HFFc6 (cell line): ENCODE measurements around the gene GID8. TPM values are rescaled to one million over a fixed set of nuclear protein-coding genes. Genes with fewer than 3 reads are reported as not detected.

ENCODE experiments used
- DNase-seq: peaks from one replicate; pipeline ENCODE4 v3.0.0-alpha.2; 2018
- H3K27ac Mint-ChIP-seq: 2 replicates; pipeline ENCODE4 v1.8.0; 2020; ENCODE audit warnings: mild to moderate bottlenecking, mixed read lengths
- H3K27me3 Mint-ChIP-seq: 2 replicates; pipeline ENCODE4 v1.8.0; 2021; ENCODE audit warnings: mild to moderate bottlenecking, moderate library complexity, mixed read lengths; ENCODE audit not compliant: insufficient read depth
- H3K36me3 Mint-ChIP-seq: 2 replicates; pipeline ENCODE4 v1.8.0; 2021; ENCODE audit warnings: low read depth, mixed read lengths
- H3K4me1 Mint-ChIP-seq: 2 replicates; pipeline ENCODE4 v1.8.0; 2020; ENCODE audit warnings: low read depth, mixed read lengths
- H3K4me3 Mint-ChIP-seq: 2 replicates; pipeline ENCODE4 v1.8.0; 2020; ENCODE audit warnings: mild to moderate bottlenecking, moderate library complexity, mixed read lengths
- H3K9me3 Mint-ChIP-seq: 2 replicates; pipeline ENCODE4 v1.8.0; 2020; ENCODE audit warnings: mild to moderate bottlenecking, mixed read lengths
- total RNA-seq, 6 experiments: library from RNA; stranded (reverse); fragmentation: NEBNext Ultra II Directional; extraction: Animal tissue kit (Norgen Biotek cat#: 25700); gene quantifications; 2 replicates in 1 of 6; 3 replicates in 5 of 6; pipeline ENCODE4 v1.2.3, GENCODE V29; 2021
- TF ChIP-seq, protein P1 (sequence below): fragments of 200-600 bp; sonication (generic); IDR thresholded peaks from 2 replicates; pipeline ENCODE4 v1.5.0; 2021; ENCODE audit warnings: antibody characterized with exemption, mild to moderate bottlenecking

Gene GID8
- total RNA-seq, 6 experiments from 2014 or later = 19.1 to 26.9 (median 22.6) TPM

DNA sequence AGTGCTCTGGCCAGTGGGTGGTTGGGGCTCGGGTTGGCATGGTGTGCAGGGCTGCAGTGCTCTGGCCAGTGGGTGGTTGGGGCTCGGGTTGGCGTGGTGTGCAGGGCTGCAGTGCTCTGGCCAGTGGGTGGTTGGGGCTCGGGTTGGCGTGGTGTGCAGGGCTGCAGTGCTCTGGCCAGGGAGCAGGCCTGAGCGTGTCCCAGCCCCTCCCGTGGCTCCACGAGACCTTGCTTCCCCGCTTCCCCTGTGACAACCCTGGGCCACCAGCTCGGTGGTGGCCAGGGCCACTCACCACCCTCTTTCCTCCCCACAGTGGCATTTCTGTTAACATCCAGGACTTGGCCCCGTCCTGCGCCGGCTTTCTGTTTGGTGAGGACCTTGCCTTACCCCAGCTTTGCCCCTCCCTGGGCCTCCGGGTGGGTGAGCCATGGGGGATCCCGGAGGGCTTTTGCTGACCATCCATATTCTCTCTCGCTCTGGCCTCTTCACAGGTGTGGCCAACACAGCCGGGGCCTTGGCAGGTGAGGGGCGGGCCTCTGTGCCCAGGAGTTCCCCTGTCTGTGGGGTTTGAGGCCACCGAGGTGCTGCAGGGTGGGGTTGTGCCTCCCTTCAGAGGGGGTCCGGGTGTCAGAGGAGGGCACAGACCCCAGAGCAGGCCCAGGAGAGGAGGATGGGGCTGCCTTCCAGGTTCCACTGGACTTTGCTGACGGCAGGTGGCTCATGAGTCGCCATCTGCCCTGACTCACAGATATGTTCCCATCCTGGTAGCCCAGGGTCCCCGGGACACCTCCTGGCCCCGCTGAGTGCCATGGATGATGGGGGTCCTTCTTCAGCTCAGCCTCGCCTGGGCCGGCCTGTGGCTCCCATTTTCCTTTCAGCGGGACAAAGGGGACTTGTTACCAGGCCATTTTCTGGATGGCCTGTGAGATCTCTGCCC is 28.5 kb downstream of the GID8 start:
- Mint-ChIP-seq H3K27ac (no peak overlapping the region), H3K4me1 (no peaks in the 10 kb centered on the region)
- TF ChIP-seq, protein P1, sequence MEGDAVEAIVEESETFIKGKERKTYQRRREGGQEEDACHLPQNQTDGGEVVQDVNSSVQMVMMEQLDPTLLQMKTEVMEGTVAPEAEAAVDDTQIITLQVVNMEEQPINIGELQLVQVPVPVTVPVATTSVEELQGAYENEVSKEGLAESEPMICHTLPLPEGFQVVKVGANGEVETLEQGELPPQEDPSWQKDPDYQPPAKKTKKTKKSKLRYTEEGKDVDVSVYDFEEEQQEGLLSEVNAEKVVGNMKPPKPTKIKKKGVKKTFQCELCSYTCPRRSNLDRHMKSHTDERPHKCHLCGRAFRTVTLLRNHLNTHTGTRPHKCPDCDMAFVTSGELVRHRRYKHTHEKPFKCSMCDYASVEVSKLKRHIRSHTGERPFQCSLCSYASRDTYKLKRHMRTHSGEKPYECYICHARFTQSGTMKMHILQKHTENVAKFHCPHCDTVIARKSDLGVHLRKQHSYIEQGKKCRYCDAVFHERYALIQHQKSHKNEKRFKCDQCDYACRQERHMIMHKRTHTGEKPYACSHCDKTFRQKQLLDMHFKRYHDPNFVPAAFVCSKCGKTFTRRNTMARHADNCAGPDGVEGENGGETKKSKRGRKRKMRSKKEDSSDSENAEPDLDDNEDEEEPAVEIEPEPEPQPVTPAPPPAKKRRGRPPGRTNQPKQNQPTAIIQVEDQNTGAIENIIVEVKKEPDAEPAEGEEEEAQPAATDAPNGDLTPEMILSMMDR = no peak

GRCh38 chr20:62967149-62967501 is 29.2 kb downstream of the GID8 start:
- H3K27ac Mint-ChIP-seq = no peak overlapping the region

More for the DNA sequence above, 28.5 kb downstream of the GID8 start:
- no peaks in the 10 kb centered on the region for H3K9me3 Mint-ChIP-seq
- DNase-seq = no peak
- peaks cover 23% of the 10 kb centered on the region for H3K27me3 Mint-ChIP-seq
- H3K4me3 Mint-ChIP-seq = no peak overlapping the region
- H3K36me3 Mint-ChIP-seq = no peaks in the 10 kb centered on the region

GRCh38 chr20:62967628-62968351 is 29.8 kb downstream of the GID8 start:
- H3K4me3 Mint-ChIP-seq = no peak overlapping the region
- H3K36me3 Mint-ChIP-seq = no peaks in the 10 kb centered on the region
- DNase-seq = no peak
- no peak overlapping the region for H3K27ac Mint-ChIP-seq
- peaks cover 30% of the 10 kb centered on the region for H3K27me3 Mint-ChIP-seq
- peaks cover 8% of the 10 kb centered on the region; the same call in 1 of the 2 replicates for H3K4me1 Mint-ChIP-seq
- TF ChIP-seq, protein P1 = no peak
- no peaks in the 10 kb centered on the region for H3K9me3 Mint-ChIP-seq

More at GRCh38 chr20:62967149-62967501, 29.2 kb downstream of the GID8 start:
- H3K4me3 Mint-ChIP-seq = no peak overlapping the region
- peaks cover 26% of the 10 kb centered on the region for H3K27me3 Mint-ChIP-seq
- TF ChIP-seq, protein P1 = no peak
- H3K4me1 Mint-ChIP-seq = peaks cover 4% of the 10 kb centered on the region; the same call in 1 of the 2 replicates
- no peaks in the 10 kb centered on the region for H3K36me3 Mint-ChIP-seq
- no peak for DNase-seq
- no peaks in the 10 kb centered on the region for H3K9me3 Mint-ChIP-seq

GRCh38 chr20:62968378-62969178 is 30.6 kb downstream of the GID8 start:
- Mint-ChIP-seq H3K4me1 (peaks cover 8% of the 10 kb centered on the region; the same call in 1 of the 2 replicates), H3K9me3 (no peaks in the 10 kb centered on the region), H3K27ac (no peak overlapping the region), H3K36me3 (no peaks in the 10 kb centered on the region), H3K27me3 (peaks cover 32% of the 10 kb centered on the region), H3K4me3 (no peak overlapping the region)
- DNase-seq = no peak
- TF ChIP-seq, protein P1 = no peak

DNA sequence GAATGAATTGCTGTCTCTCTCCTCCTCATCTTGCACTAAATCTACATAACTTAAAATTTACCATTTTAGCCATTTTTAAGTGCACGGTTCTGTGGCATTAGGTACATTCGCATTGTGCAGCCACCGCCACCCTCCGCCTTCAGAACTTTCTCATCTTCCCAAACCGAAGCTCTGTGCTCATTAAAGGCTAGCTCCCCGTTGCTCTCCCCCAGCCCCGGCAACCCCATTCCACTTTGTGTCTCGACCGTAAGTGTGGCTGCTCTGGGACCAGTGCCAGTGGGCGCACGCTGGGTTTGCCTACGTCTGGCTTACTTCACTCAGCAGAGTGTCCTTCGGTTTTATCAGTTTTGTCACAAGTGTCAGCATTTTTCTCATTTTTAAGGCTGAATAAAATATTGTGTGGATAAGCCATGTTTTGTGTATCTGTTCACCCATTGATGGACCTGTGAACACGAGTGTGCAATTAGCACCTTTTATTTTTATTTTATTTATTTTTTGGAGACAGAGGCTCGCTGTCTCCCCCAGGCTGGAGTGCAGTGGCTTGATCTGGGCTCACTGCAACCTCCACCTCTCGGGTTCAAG is 31.3 kb downstream of the GID8 start:
- H3K27ac Mint-ChIP-seq = no peak overlapping the region
- H3K4me1 Mint-ChIP-seq = peaks cover 8% of the 10 kb centered on the region; the same call in 1 of the 2 replicates
- TF ChIP-seq, protein P1 = no peak
- no peak for DNase-seq
- H3K9me3 Mint-ChIP-seq = no peaks in the 10 kb centered on the region
- H3K27me3 Mint-ChIP-seq = peaks cover 35% of the 10 kb centered on the region
- no peak overlapping the region for H3K4me3 Mint-ChIP-seq
- no peaks in the 10 kb centered on the region for H3K36me3 Mint-ChIP-seq
